Measurements from ENCODE around the gene NDFIP2. TPM values are rescaled to one million over a fixed set of nuclear protein-coding genes. Genes with fewer than 3 reads are reported as not detected.

Gene NDFIP2
- total RNA-seq, 1 experiment from 2014 or later, result 81.6 TPM

DNA sequence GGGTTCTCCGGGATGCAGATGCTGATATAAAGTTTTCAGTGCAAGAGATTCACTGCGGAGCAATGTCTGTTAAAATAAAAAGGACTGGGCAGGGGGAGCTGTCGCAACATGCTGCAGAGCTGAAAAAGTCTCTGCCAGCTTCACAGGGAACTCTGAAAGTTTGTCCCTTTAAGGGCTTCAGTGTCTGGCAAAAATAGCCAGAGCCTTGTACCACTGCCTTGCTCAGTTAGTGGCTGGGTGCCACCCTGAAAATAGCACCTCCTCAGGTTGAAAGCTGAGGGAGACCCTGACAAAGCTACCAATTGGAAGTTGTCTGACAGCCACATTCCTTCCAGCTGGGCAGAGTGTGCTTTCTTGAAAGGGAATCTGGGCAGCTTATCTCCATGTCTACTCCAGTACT lies 3.0 kb upstream of the NDFIP2 start:
- Mint-ChIP-seq H3K27ac (ENCODE audit: low read depth, unreplicated experiment) (no peak overlapping the region), H3K27me3 (ENCODE audit: insufficient read depth, unreplicated experiment) (no peaks in the 10 kb centered on the region), H3K36me3 (ENCODE audit: insufficient read depth, unreplicated experiment) (peaks cover 7% of the 10 kb centered on the region), H3K9me3 (ENCODE audit: unreplicated experiment) (peaks cover 7% of the 10 kb centered on the region), H3K4me3 (ENCODE audit: unreplicated experiment) (no peak overlapping the region), H3K4me1 (ENCODE audit: insufficient read depth, unreplicated experiment) (peaks cover 1% of the 10 kb centered on the region)
- CTCF ChIA-PET, result interaction anchor here (0.6 to 1.8 kb wide), 13 partner anchors 11 to 1256 kb away, joined by 3 to 9 read pairs (median 4); no protein-coding TSS in a partner anchor
- TF ChIP-seq, protein P1, sequence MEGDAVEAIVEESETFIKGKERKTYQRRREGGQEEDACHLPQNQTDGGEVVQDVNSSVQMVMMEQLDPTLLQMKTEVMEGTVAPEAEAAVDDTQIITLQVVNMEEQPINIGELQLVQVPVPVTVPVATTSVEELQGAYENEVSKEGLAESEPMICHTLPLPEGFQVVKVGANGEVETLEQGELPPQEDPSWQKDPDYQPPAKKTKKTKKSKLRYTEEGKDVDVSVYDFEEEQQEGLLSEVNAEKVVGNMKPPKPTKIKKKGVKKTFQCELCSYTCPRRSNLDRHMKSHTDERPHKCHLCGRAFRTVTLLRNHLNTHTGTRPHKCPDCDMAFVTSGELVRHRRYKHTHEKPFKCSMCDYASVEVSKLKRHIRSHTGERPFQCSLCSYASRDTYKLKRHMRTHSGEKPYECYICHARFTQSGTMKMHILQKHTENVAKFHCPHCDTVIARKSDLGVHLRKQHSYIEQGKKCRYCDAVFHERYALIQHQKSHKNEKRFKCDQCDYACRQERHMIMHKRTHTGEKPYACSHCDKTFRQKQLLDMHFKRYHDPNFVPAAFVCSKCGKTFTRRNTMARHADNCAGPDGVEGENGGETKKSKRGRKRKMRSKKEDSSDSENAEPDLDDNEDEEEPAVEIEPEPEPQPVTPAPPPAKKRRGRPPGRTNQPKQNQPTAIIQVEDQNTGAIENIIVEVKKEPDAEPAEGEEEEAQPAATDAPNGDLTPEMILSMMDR (IDR thresholded peaks at IDR 0.05; ENCODE audit: unreplicated experiment), result no peak
- intact Hi-C loops (cut with micrococcal nuclease), result no loop called here
- BruUV-seq (replicated peaks), result no TSS peak
- POLR2A ChIA-PET, result interaction anchor here (1.0 to 1.4 kb wide), 3 partner anchors 54 to 72 kb away, joined by 3 to 11 read pairs (median 5); partner anchors contain the start of gene RBM26
- DNase-seq (ENCODE audit: unreplicated experiment), result no peak

DNA sequence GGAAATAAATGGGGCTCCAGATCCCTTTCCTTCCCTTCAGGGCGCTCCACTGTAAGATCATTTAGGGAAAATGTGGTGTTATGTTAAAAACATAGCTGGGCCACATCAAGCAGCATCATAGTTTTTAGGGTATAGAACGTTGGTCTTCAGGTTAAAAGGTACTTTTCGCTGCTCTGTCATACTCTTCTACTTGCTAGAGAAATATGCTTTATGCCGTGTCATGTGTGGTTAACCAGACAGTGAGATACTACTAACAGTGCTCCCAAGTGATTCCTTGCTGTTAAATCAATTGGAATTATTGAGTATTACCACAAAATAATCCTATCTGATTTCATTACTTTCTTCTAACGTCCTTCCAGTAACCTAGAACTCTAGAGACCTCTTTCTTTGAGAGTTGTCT lies 1.1 kb upstream of the NDFIP2 start:
- Mint-ChIP-seq H3K4me1 (ENCODE audit: insufficient read depth, unreplicated experiment) (peaks cover 13% of the 10 kb centered on the region), H3K36me3 (ENCODE audit: insufficient read depth, unreplicated experiment) (peaks cover 7% of the 10 kb centered on the region), H3K27me3 (ENCODE audit: insufficient read depth, unreplicated experiment) (no peaks in the 10 kb centered on the region), H3K9me3 (ENCODE audit: unreplicated experiment) (no peaks in the 10 kb centered on the region), H3K4me3 (ENCODE audit: unreplicated experiment) (peak overlapping the region; percentile 97), H3K27ac (ENCODE audit: low read depth, unreplicated experiment) (no peak overlapping the region)
- DNase-seq (ENCODE audit: unreplicated experiment), result no peak
- ChIA-PET POLR2A (interaction anchor here (1.5 to 6.4 kb wide), 4 partner anchors 19 to 61 kb away, joined by 6 to 130 read pairs (median 20); no protein-coding TSS in a partner anchor), CTCF (interaction anchor here (1.0 to 2.3 kb wide), 2 partner anchors 56 to 61 kb away, joined by 3 to 21 read pairs; no protein-coding TSS in a partner anchor)
- intact Hi-C loops (cut with micrococcal nuclease), result loop anchor here (2.0 to 5.0 kb wide), 3 partner anchors 45 to 73 kb away; partner anchors contain the start of gene RBM26
- TF ChIP-seq, protein P1 (IDR thresholded peaks at IDR 0.05; ENCODE audit: unreplicated experiment), result no peak
- no TSS peak for BruUV-seq (replicated peaks)

DNA sequence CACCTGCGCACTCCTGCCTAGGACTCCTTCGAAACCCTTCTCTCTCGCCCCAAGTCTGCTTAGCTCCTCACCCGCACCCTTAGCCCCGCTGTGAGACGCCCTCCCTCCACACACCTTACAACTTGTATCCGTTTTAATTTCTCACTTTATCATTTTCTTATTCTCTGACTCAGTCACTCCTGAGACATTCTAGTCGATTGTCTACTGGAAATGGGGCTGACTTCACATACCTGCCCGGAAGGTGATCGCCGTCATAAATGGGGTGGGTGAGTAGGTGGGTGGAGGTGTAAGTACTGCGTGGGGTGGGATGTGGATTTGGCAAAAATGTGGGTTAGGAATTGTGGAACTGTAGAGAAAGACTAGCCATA lies 714 bp downstream of the NDFIP2 start:
- peak overlapping the region; percentile 97 for H3K4me3 Mint-ChIP-seq (ENCODE audit: unreplicated experiment)
- no peaks in the 10 kb centered on the region for H3K27me3 Mint-ChIP-seq (ENCODE audit: insufficient read depth, unreplicated experiment)
- no TSS peak for BruUV-seq (replicated peaks)
- peaks cover 29% of the 10 kb centered on the region for H3K4me1 Mint-ChIP-seq (ENCODE audit: insufficient read depth, unreplicated experiment)
- peak; percentile 43 for DNase-seq (ENCODE audit: unreplicated experiment)
- ChIA-PET POLR2A (interaction anchor here (0.8 to 6.4 kb wide), 24 partner anchors 10 to 166 kb away, joined by 3 to 160 read pairs (median 4); partner anchors contain the start of gene RBM26), CTCF (interaction anchor here (0.7 to 3.7 kb wide), 10 partner anchors 8 to 94 kb away, joined by 3 to 21 read pairs (median 4); no protein-coding TSS in a partner anchor)
- TF ChIP-seq, protein P1 (IDR thresholded peaks at IDR 0.05; ENCODE audit: unreplicated experiment), result no peak
- H3K9me3 Mint-ChIP-seq (ENCODE audit: unreplicated experiment), result no peaks in the 10 kb centered on the region
- H3K36me3 Mint-ChIP-seq (ENCODE audit: insufficient read depth, unreplicated experiment), result peaks cover 7% of the 10 kb centered on the region
- intact Hi-C loops (cut with micrococcal nuclease), result loop anchor here (1.0 to 5.0 kb wide), 4 partner anchors 43 to 74 kb away; partner anchors contain the start of gene RBM26
- peak overlapping the region; percentile 94 for H3K27ac Mint-ChIP-seq (ENCODE audit: low read depth, unreplicated experiment)

DNA sequence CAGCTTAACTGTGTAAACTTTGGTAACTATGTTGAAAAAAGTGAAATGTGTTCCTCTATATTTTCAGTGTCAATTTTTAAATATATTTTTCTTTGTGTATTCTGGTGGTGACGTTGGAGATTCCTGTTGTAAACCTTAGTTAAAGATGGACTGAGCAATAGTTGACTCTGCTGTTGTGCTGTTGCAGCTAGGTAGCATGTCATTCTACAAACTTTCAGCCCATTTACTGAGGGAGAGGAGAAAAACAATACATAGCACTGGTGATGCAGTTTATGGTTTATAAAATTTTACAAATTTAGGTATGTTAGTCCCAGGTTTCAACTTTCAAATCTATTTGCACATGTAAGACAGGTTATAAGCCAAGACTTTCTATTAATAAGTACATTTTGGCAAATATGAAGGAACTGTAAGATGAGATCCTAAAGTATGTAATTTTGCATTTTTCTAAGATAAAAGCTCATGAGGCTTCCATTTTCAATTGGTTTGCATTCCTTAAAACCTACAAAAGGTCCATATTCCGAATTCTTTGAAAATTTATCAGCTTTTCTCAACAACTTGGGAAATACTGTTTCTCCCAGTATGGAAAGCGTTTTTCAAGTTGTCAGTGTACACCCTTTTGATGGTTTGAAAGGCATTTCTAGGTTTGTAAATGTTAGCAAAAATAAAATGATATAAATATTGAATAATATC lies 1.5 kb downstream of the NDFIP2 start:
- Mint-ChIP-seq H3K27me3 (ENCODE audit: insufficient read depth, unreplicated experiment) (no peaks in the 10 kb centered on the region), H3K4me3 (ENCODE audit: unreplicated experiment) (peak overlapping the region; percentile 97), H3K36me3 (ENCODE audit: insufficient read depth, unreplicated experiment) (peaks cover 7% of the 10 kb centered on the region), H3K4me1 (ENCODE audit: insufficient read depth, unreplicated experiment) (peaks cover 37% of the 10 kb centered on the region), H3K9me3 (ENCODE audit: unreplicated experiment) (no peaks in the 10 kb centered on the region), H3K27ac (ENCODE audit: low read depth, unreplicated experiment) (peak overlapping the region; percentile 94)
- intact Hi-C loops (cut with micrococcal nuclease), result loop anchor here (5.0 kb wide), 2 partner anchors 60 to 75 kb away; partner anchors contain the start of gene RBM26
- TF ChIP-seq, protein P1 (IDR thresholded peaks at IDR 0.05; ENCODE audit: unreplicated experiment), result no peak
- POLR2A ChIA-PET, result interaction anchor here (1.0 to 6.4 kb wide), 19 partner anchors 9 to 859 kb away, joined by 3 to 160 read pairs (median 11); partner anchors contain the start of genes RBM26 and SPRY2
- CTCF ChIA-PET, result interaction anchor here (0.6 to 3.7 kb wide), 11 partner anchors 9 to 136 kb away, joined by 3 to 15 read pairs (median 4); no protein-coding TSS in a partner anchor
- BruUV-seq (replicated peaks), result TSS peak; percentile 50
- DNase-seq (ENCODE audit: unreplicated experiment), result no peak
